Small intestine (tissue), 7 donors: ENCODE results near the gene OTOP3. TPM values are rescaled to one million over a fixed set of nuclear protein-coding genes. Genes with fewer than 3 reads are reported as not detected.
A peak's percentile ranks its signal among the peaks of the same experiment; 100 is the strongest.

Source experiments
- DNase-seq, 2 donors: peaks; one replicate each; pipeline versions ENCODE4 v3.0.0 to v3.0.0-alpha.2; 2013
- FAIRE-seq: peaks from 2 replicates; lab custom pipeline; 2012; peaks lifted over from hg19 to GRCh38; lab: Jason Lieb, UNC
- H3K27ac ChIP-seq, 3 donors: one replicate each; pipeline ENCODE4 v1.5.1; 2013; ENCODE audit warnings: low read length in 2 of 3, mild to moderate bottlenecking in 2 of 3, control low read depth in 1 of 3, inconsistent platforms in 1 of 3, low read depth in 1 of 3, moderate library complexity in 1 of 3
- H3K27me3 ChIP-seq, 3 donors: one replicate each; pipeline ENCODE4 v1.6.1; 2013; ENCODE audit warnings: low read length in 3 of 3, inconsistent platforms in 1 of 3; ENCODE audit not compliant: control insufficient read depth in 3 of 3, insufficient read depth in 3 of 3
- H3K36me3 ChIP-seq, 3 donors: one replicate each; pipeline ENCODE4 v1.6.1; 2013; ENCODE audit warnings: low read length in 3 of 3, inconsistent platforms in 1 of 3, low read depth in 1 of 3, mild to moderate bottlenecking in 1 of 3, moderate library complexity in 1 of 3; ENCODE audit not compliant: control insufficient read depth in 3 of 3, insufficient read depth in 2 of 3
- H3K4me1 ChIP-seq, 3 donors: one replicate each; pipeline ENCODE4 v1.6.1; 2013; ENCODE audit warnings: low read length in 2 of 3, inconsistent platforms in 1 of 3, low read depth in 1 of 3, mild to moderate bottlenecking in 1 of 3, moderate library complexity in 1 of 3; ENCODE audit not compliant: control insufficient read depth in 3 of 3, insufficient read depth in 2 of 3
- H3K4me3 ChIP-seq, 3 donors: one replicate each; pipeline ENCODE4 v1.5.1; 2013; ENCODE audit warnings: low read length in 3 of 3, control low read depth in 1 of 3, inconsistent platforms in 1 of 3, low read depth in 1 of 3, mild to moderate bottlenecking in 1 of 3, moderate library complexity in 1 of 3
- H3K9me3 ChIP-seq, 2 donors: one replicate each; pipeline ENCODE4 v1.6.1; 2013; ENCODE audit warnings: low read depth in 1 of 2, low read length in 1 of 2; ENCODE audit not compliant: control insufficient read depth in 2 of 2, insufficient read depth in 1 of 2
- WGBS, 3 donors: extraction: QIAGEN DNeasy Blood & Tissue Kit; methylation state at CpG; one replicate each; pipeline ENCODE4 v1.1.7; 2013; 5-methylcytosine and 5-hydroxymethylcytosine counted together
- polyA plus RNA-seq, 4 donors: library from polyadenylated mRNA; stranded (reverse) in 3 of 4; unstranded in 1 of 4; fragments of 200-250 nt in 3 of 4; fragments of 120-200 nt in 1 of 4; gene quantifications; one replicate each; pipeline versions ENCODE4 v1.2.1 to v1.2.3, GENCODE V29; 2013
- donor health status: healthy with polysubstance abuse.
- donor health status: control.
- donor health status: control.
- donor health status: Bipolar disorder and iron deficiency.
- donor health status: healthy.

The OTOP3 gene
- polyA plus RNA-seq, 4 donors = 3.1 to 35.7 (median 19.1) TPM

GRCh38 chr17:74994440-74994839 is 58.7 kb downstream of the OTOP3 start:
- Histone ChIP-seq H3K36me3 (peaks cover 0 to 20% (median 0%) of the 10 kb centered on the region in 3 donors), H3K27me3 (no peaks in the 10 kb centered on the region), H3K27ac (peak overlapping the region in 2 of 3 donors; percentile 47 to 93), H3K4me3 (no peak overlapping the region), H3K4me1 (peaks cover 2 to 31% (median 4%) of the 10 kb centered on the region in 3 donors), H3K9me3 (no peaks in the 10 kb centered on the region)
- DNase-seq (peak in 1 of 2 donors; percentile 32), FAIRE-seq (no peak)
- WGBS, 3 donors = 84 to 90% (median 85%) methylated on average over 7 of the region's 7 CpGs

GRCh38 chr17:74995847-74996246 is 60.1 kb downstream of the OTOP3 start:
- H3K9me3 ChIP-seq = no peaks in the 10 kb centered on the region
- no peak overlapping the region for H3K27ac ChIP-seq
- FAIRE-seq (no peak), DNase-seq (no peak)
- 61 to 80% (median 73%) methylated on average over 5 of the region's 5 CpGs for WGBS, 3 donors
- H3K36me3 ChIP-seq = peaks cover 0 to 20% (median 0%) of the 10 kb centered on the region in 3 donors
- peaks cover 0 to 26% (median 4%) of the 10 kb centered on the region in 3 donors for H3K4me1 ChIP-seq
- H3K4me3 ChIP-seq = no peak overlapping the region
- no peaks in the 10 kb centered on the region for H3K27me3 ChIP-seq

- Histone ChIP-seq H3K4me3 (no peak overlapping the region), H3K27me3 (no peaks in the 10 kb centered on the region), H3K9me3 (no peaks in the 10 kb centered on the region), H3K36me3 (peaks cover 0 to 44% (median 9%) of the 10 kb centered on the region in 3 donors), H3K27ac (no peak overlapping the region), H3K4me1 (peaks cover 0 to 6% (median 0%) of the 10 kb centered on the region in 3 donors)
- FAIRE-seq (no peak), DNase-seq (no peak)
- 81 to 90% (median 89%) methylated on average over 6 of the region's 6 CpGs for WGBS, 3 donors
Observed at GRCh38 chr17:74998783-74999182, 63.1 kb downstream of the OTOP3 start.

- no peaks in the 10 kb centered on the region for H3K9me3 ChIP-seq
- no peak for FAIRE-seq
Observed at GRCh38 chr17:74999523-74999922, 63.8 kb downstream of the OTOP3 start.

More at GRCh38 chr17:74999523-74999922, 63.8 kb downstream of the OTOP3 start:
- WGBS, 3 donors = 80 to 85% (median 82%) methylated on average over 4 of the region's 4 CpGs
- H3K4me3 ChIP-seq = no peak overlapping the region
- no peaks in the 10 kb centered on the region for H3K4me1 ChIP-seq
- peaks cover 0 to 50% (median 9%) of the 10 kb centered on the region in 3 donors for H3K36me3 ChIP-seq
- no peak for DNase-seq
- no peak overlapping the region for H3K27ac ChIP-seq
- no peaks in the 10 kb centered on the region for H3K27me3 ChIP-seq

Other genes with a start within 250 kb of the OTOP3 start
- 1 to 10 TPM; 1.6 to 5.7 (median 2.4) TPM for gene CD300LF, start 223.0 kb upstream of the OTOP3 start, polyA plus RNA-seq
- gene RAB37, start 198.6 kb upstream of the OTOP3 start, polyA plus RNA-seq = 10 to 100 TPM in 1 of 4 donors, 1 to 10 TPM in 3; 1.8 to 18.7 (median 4.1) TPM
- gene NHERF1, start 187.3 kb upstream of the OTOP3 start, polyA plus RNA-seq = 100 to 1,000 TPM; 231 to 592 (median 518) TPM
- 10 to 100 TPM; 12.4 to 28.3 (median 22.2) TPM for gene NAT9, start 159.6 kb upstream of the OTOP3 start, polyA plus RNA-seq
- gene GRIN2C, start 76.0 kb upstream of the OTOP3 start, polyA plus RNA-seq = under 1 TPM in 2 of 4 donors, not detected in 2; 0.28 to 0.37 TPM
- 10 to 100 TPM in 3 of 4 donors, 1 to 10 TPM in 1; 9.2 to 16.6 (median 12.5) TPM for gene FDXR, start 62.9 kb upstream of the OTOP3 start, polyA plus RNA-seq
- 10 to 100 TPM in 3 of 4 donors, 1 to 10 TPM in 1; 2.5 to 27.3 (median 25.7) TPM for gene FADS6, start 42.3 kb upstream of the OTOP3 start, polyA plus RNA-seq
- 1 to 10 TPM in 1 of 4 donors, under 1 TPM in 3; 0.07 to 3.1 (median 0.63) TPM for gene USH1G, start 12.6 kb upstream of the OTOP3 start, polyA plus RNA-seq
- 1 to 10 TPM in 1 of 4 donors, under 1 TPM in 3; 0.22 to 5.9 (median 0.46) TPM for gene OTOP2, start 11.6 kb upstream of the OTOP3 start, polyA plus RNA-seq
- 10 to 100 TPM; 37.0 to 60.4 (median 40.6) TPM for gene HID1, start 36.9 kb downstream of the OTOP3 start, polyA plus RNA-seq
- 10 to 100 TPM in 3 of 4 donors, 1 to 10 TPM in 1; 2.3 to 39.6 (median 27.2) TPM for gene CDR2L, start 51.7 kb downstream of the OTOP3 start, polyA plus RNA-seq
- 10 to 100 TPM; 22.4 to 73.0 (median 45.7) TPM for gene MRPL58, start 76.8 kb downstream of the OTOP3 start, polyA plus RNA-seq
- gene ATP5PD, start 111.1 kb downstream of the OTOP3 start, polyA plus RNA-seq = 100 to 1,000 TPM; 286 to 919 (median 609) TPM
- 10 to 100 TPM; 12.3 to 18.0 (median 13.7) TPM for gene KCTD2, start 111.3 kb downstream of the OTOP3 start, polyA plus RNA-seq
- 10 to 100 TPM; 23.5 to 35.4 (median 32.2) TPM for gene SLC16A5, start 152.1 kb downstream of the OTOP3 start, polyA plus RNA-seq
- 10 to 100 TPM; 11.6 to 24.8 (median 18.7) TPM for gene ARMC7, start 174.1 kb downstream of the OTOP3 start, polyA plus RNA-seq
- 100 to 1,000 TPM in 2 of 4 donors, 10 to 100 TPM in 2; 48.6 to 169 (median 111) TPM for gene NT5C, start 195.8 kb downstream of the OTOP3 start, polyA plus RNA-seq
- 100 to 1,000 TPM in 3 of 4 donors, 10 to 100 TPM in 1; 79.0 to 758 (median 413) TPM for gene JPT1, start 218.6 kb downstream of the OTOP3 start, polyA plus RNA-seq
- 100 to 1,000 TPM in 1 of 4 donors, 10 to 100 TPM in 3; 64.3 to 305 (median 71.9) TPM for gene SUMO2, start 247.1 kb downstream of the OTOP3 start, polyA plus RNA-seq